ENCODE results near the gene UBP1.

GRCh38 chr3:33372218-33373081, 67.8 kb downstream of the UBP1 start:
- peak; percentile 80 to 92 (median 86) for TF ChIP-seq CTCF (IDR thresholded peaks at IDR 0.05)
- no peak for TF ChIP-seq POLR2A (IDR thresholded peaks at IDR 0.05)

Measured in transverse colon (tissue), 3 donors.